ENCODE data around the gene APCDD1L. TPM values are rescaled to one million over a fixed set of nuclear protein-coding genes. Genes with fewer than 3 reads are reported as not detected.
"Not testable (repeated sequence)": the region's sequence is repeated elsewhere in the genome, so short reads cannot be mapped to it uniquely, and the experiment has no call there.

APCDD1L gene
- total and polyA plus RNA-seq, 7 donors: 0.03 to 1.2 (median 0.14) TPM

GRCh38 chr20:58432186-58432954 lies 82.8 kb downstream of the APCDD1L start:
- WGBS, 3 donors: 33 to 62% (median 42%) methylated on average over 3 of the region's 3 CpGs
- peaks cover 0 to 7% of the 10 kb centered on the region in 2 donors for H3K36me3 ChIP-seq (ENCODE audit: insufficient read depth in 1 of 2, low read depth in 1 of 2)
- no peak overlapping the region for H3K27ac ChIP-seq
- peaks cover 23% of the 10 kb centered on the region for H3K4me1 ChIP-seq
- no peak for TF ChIP-seq CTCF (IDR thresholded peaks at IDR 0.05)
- ATAC-seq (peak in 3 of 4 donors; percentile 57 to 84 (median 75)), DNase-seq (no peak)
- intact Hi-C loops (cut with DNase I): no loop called here
- no peak overlapping the region for H3K4me3 ChIP-seq
- no peaks in the 10 kb centered on the region for H3K9me3 ChIP-seq
- no peaks in the 10 kb centered on the region for H3K27me3 ChIP-seq (ENCODE audit: insufficient read depth in 3 of 3, low read length in 2 of 3)

- no peaks in the 10 kb centered on the region for H3K27me3 ChIP-seq (ENCODE audit: insufficient read depth in 3 of 3, low read length in 2 of 3)
- DNase-seq (no peak), ATAC-seq (no peak)
- H3K4me3 ChIP-seq: no peak overlapping the region
- 87 to 97% (median 96%) methylated on average over 2 of the region's 2 CpGs for WGBS, 3 donors
- H3K36me3 ChIP-seq (ENCODE audit: insufficient read depth in 1 of 2, low read depth in 1 of 2): peaks cover 0 to 4% of the 10 kb centered on the region in 2 donors
- no peaks in the 10 kb centered on the region for H3K9me3 ChIP-seq
- intact Hi-C loops (cut with DNase I): no loop called here
- H3K4me1 ChIP-seq: peaks cover 23% of the 10 kb centered on the region
- no peak for TF ChIP-seq CTCF (IDR thresholded peaks at IDR 0.05)
- H3K27ac ChIP-seq: no peak overlapping the region
These were observed 84.1 kb downstream of the APCDD1L start for GRCh38 chr20:58431134-58431533.

- DNase-seq (no peak), ATAC-seq (no peak)
- intact Hi-C loops (cut with DNase I): no loop called here
- Histone ChIP-seq H3K27ac (no peak overlapping the region), H3K4me1 (peaks cover 23% of the 10 kb centered on the region), H3K27me3 (ENCODE audit: insufficient read depth in 3 of 3, low read length in 2 of 3) (no peaks in the 10 kb centered on the region), H3K4me3 (no peak overlapping the region), H3K9me3 (no peaks in the 10 kb centered on the region), H3K36me3 (ENCODE audit: insufficient read depth in 1 of 2, low read depth in 1 of 2) (peaks cover 0 to 3% of the 10 kb centered on the region in 2 donors)
- 90 to 97% (median 90%) methylated on average over 7 of the region's 7 CpGs for WGBS, 3 donors
- no peak for TF ChIP-seq CTCF (IDR thresholded peaks at IDR 0.05)
These were observed 85.9 kb downstream of the APCDD1L start for GRCh38 chr20:58429303-58429702.

- Histone ChIP-seq H3K27me3 (ENCODE audit: insufficient read depth in 3 of 3, low read length in 2 of 3) (no peaks in the 10 kb centered on the region), H3K4me3 (no peak overlapping the region), H3K36me3 (ENCODE audit: insufficient read depth in 1 of 2, low read depth in 1 of 2) (peaks cover 0 to 3% of the 10 kb centered on the region in 2 donors), H3K9me3 (no peaks in the 10 kb centered on the region), H3K4me1 (peaks cover 26% of the 10 kb centered on the region), H3K27ac (no peak overlapping the region)
- intact Hi-C loops (cut with DNase I): no loop called here
- TF ChIP-seq CTCF (IDR thresholded peaks at IDR 0.05): no peak
- ATAC-seq (no peak), DNase-seq (no peak)
- 98 to 100% (median 100%) methylated on average over 2 of the region's 2 CpGs for WGBS, 3 donors
These were observed 86.8 kb downstream of the APCDD1L start for GRCh38 chr20:58428364-58428763.

GRCh38 chr20:58427571-58427970 lies 87.6 kb downstream of the APCDD1L start:
- H3K27me3 ChIP-seq (ENCODE audit: insufficient read depth in 3 of 3, low read length in 2 of 3); H3K27ac ChIP-seq; H3K4me3 ChIP-seq; H3K9me3 ChIP-seq; intact Hi-C loops (cut with DNase I); ATAC-seq; H3K36me3 ChIP-seq (ENCODE audit: insufficient read depth in 1 of 2, low read depth in 1 of 2); DNase-seq: not testable (repeated sequence)
- 94 to 98% (median 97%) methylated on average over 3 of the region's 3 CpGs for WGBS, 3 donors
- peaks cover 21% of the 10 kb centered on the region for H3K4me1 ChIP-seq
